ENCODE data around the gene SLIT1. TPM values are rescaled to one million over a fixed set of nuclear protein-coding genes. Genes with fewer than 3 reads are reported as not detected.
"Not testable (repeated sequence)": the region's sequence is repeated elsewhere in the genome, so short reads cannot be mapped to it uniquely, and the experiment has no call there.

The SLIT1 gene
- total RNA-seq, 1 donor from 2014 or later: under 0.01 TPM

DNA sequence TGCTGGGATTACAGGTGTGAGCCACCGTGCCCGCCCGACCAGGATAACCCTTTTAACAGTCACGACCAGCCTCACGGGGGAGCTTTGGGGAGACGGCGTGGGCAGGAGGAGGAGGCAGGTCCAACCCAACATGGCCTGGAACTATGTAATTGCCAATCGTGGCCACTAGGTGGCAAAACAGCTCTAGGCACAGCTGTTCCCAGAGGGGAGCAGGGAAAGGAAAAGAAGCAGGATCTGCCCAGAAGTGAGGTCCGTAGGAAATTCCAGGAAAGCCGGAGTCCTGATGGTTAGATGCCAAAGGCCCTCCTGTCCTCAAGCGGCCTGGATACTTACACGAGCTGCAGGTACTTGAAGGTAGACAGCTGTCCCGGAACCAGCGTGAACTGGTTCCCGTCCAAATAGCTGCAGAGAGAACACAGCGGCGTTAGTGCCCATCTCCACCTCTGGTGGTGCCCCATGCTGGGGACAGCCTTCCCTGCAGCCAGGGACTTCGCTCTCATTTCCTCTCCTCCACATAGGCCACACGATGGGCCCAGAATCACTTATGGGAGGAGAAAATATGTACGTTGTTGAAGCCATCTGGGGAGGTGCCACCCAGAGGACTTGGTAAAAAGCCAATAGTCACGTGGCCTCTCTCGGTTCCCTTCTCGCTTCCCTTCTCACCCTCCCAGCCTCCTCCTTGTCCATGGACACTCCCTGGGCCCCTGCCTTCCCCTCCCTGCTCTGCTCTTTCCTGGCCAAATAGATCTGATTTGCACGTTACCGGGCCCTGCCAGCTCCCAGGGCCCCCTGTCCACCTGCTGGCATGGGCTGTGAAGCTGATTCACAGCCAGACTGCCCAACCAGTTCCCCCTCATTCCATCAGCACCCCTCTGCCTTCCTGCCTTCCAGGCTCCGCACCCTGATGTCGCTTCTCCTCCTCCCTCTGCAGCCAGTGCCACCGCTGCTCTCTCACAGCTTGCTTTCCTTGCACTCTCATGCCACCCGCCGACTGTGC is 148.1 kb downstream of the SLIT1 start:
- Histone ChIP-seq H3K9me3 (ENCODE audit: control insufficient read depth in 3 of 3, low read length in 3 of 3) (no peaks in the 10 kb centered on the region), H3K36me3 (ENCODE audit: control insufficient read depth in 3 of 3, insufficient read depth in 3 of 3, low read length in 3 of 3) (no peaks in the 10 kb centered on the region), H3K9ac (ENCODE audit: low read depth in 1 of 3, low read length in 3 of 3) (peak overlapping the region; percentile 14 to 79 (median 34)), H3K4me1 (ENCODE audit: control insufficient read depth in 3 of 3, insufficient read depth in 3 of 3, low read length in 3 of 3) (peaks cover 9 to 14% (median 10%) of the 10 kb centered on the region in 3 donors), H3K27me3 (ENCODE audit: control insufficient read depth in 3 of 3, insufficient read depth in 3 of 3, low read length in 3 of 3) (no peaks in the 10 kb centered on the region), H3K27ac (ENCODE audit: low read depth, low read length) (no peak overlapping the region), H3K4me3 (ENCODE audit: low read length in 3 of 3) (peak overlapping the region; percentile 62 to 81 (median 63))

DNA sequence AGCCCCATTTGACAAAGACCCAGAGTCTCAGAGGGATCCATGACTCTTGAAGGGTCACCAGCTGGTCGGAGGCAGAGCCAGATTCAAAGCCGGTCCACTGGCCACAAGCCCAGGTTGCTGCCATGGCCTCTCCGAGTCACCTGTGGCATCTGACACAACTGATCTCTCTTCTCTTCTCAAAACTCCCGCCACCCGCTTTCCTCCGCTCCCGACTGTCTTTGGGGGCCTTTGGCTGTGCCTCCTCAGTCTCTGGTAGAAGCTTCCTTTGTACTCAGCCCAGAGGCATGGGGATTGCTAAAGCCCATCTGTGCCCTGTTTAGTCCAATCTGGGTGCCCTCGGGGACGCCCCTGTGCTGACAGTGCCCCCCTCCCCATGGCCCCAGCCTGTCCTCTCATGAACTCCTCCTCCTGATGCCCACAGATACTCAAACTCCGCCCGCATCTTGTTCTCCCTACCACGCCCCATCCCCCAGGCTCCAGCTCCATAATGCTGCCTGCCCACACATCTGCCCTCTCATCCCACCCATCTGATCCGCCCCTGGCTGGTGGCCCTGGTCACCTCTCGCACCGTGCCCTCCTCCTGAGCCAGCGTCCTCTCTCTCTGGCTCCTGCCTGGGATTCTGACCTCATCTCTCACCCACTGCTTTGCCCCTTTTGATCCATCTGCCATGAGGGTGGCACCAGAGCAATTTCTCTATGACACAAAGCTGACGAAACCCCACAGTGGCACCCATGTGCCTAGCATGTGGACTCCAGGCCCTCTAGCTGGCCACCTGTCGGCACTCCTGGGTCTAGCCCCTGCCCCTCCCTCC is 150.6 kb downstream of the SLIT1 start:
- no peak overlapping the region for H3K9ac ChIP-seq (ENCODE audit: low read depth in 1 of 3, low read length in 3 of 3)
- H3K36me3 ChIP-seq (ENCODE audit: control insufficient read depth in 3 of 3, insufficient read depth in 3 of 3, low read length in 3 of 3): no peaks in the 10 kb centered on the region
- peaks cover 9 to 14% (median 10%) of the 10 kb centered on the region in 3 donors for H3K4me1 ChIP-seq (ENCODE audit: control insufficient read depth in 3 of 3, insufficient read depth in 3 of 3, low read length in 3 of 3)
- no peak overlapping the region for H3K27ac ChIP-seq (ENCODE audit: low read depth, low read length)
- H3K9me3 ChIP-seq (ENCODE audit: control insufficient read depth in 3 of 3, low read length in 3 of 3): no peaks in the 10 kb centered on the region
- no peak overlapping the region for H3K4me3 ChIP-seq (ENCODE audit: low read length in 3 of 3)
- no peaks in the 10 kb centered on the region for H3K27me3 ChIP-seq (ENCODE audit: control insufficient read depth in 3 of 3, insufficient read depth in 3 of 3, low read length in 3 of 3)

- H3K9me3 ChIP-seq (ENCODE audit: control insufficient read depth in 3 of 3, low read length in 3 of 3): no peaks in the 10 kb centered on the region
- H3K27ac ChIP-seq (ENCODE audit: low read depth, low read length): no peak overlapping the region
- H3K27me3 ChIP-seq (ENCODE audit: control insufficient read depth in 3 of 3, insufficient read depth in 3 of 3, low read length in 3 of 3): no peaks in the 10 kb centered on the region
- no peak overlapping the region for H3K9ac ChIP-seq (ENCODE audit: low read depth in 1 of 3, low read length in 3 of 3)
- peaks cover 9 to 14% (median 10%) of the 10 kb centered on the region in 3 donors for H3K4me1 ChIP-seq (ENCODE audit: control insufficient read depth in 3 of 3, insufficient read depth in 3 of 3, low read length in 3 of 3)
- H3K36me3 ChIP-seq (ENCODE audit: control insufficient read depth in 3 of 3, insufficient read depth in 3 of 3, low read length in 3 of 3): no peaks in the 10 kb centered on the region
- no peak overlapping the region for H3K4me3 ChIP-seq (ENCODE audit: low read length in 3 of 3)
Measured at GRCh38 chr10:97034301-97034700, 151.5 kb downstream of the SLIT1 start.

DNA sequence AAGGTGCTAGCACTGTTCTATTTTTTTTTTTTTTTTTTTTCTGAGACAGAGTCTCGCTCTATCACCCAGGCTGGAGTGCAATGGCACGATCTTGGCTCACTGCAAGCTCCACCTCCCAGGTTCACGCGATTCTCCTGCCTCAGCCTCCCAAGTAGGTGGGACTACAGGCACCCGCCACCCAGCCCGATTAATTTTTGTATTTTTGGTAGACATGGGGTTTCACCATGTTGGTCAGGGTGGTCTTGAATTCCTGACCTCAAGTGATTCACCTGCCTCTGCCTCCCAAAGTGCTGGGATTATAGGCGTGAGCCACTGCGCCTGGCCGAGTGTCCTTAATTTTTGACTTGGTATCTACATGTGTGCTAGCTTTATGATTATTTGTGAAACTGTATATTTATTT is 151.9 kb downstream of the SLIT1 start:
- peaks cover 9 to 14% (median 10%) of the 10 kb centered on the region in 3 donors for H3K4me1 ChIP-seq (ENCODE audit: control insufficient read depth in 3 of 3, insufficient read depth in 3 of 3, low read length in 3 of 3)
- not testable (repeated sequence) for H3K9me3 ChIP-seq (ENCODE audit: control insufficient read depth in 3 of 3, low read length in 3 of 3); H3K36me3 ChIP-seq (ENCODE audit: control insufficient read depth in 3 of 3, insufficient read depth in 3 of 3, low read length in 3 of 3); H3K27ac ChIP-seq (ENCODE audit: low read depth, low read length); H3K9ac ChIP-seq (ENCODE audit: low read depth in 1 of 3, low read length in 3 of 3); H3K27me3 ChIP-seq (ENCODE audit: control insufficient read depth in 3 of 3, insufficient read depth in 3 of 3, low read length in 3 of 3); H3K4me3 ChIP-seq (ENCODE audit: low read length in 3 of 3)

- no peak overlapping the region for H3K27ac ChIP-seq (ENCODE audit: low read depth, low read length)
- H3K9ac ChIP-seq (ENCODE audit: low read depth in 1 of 3, low read length in 3 of 3): peak overlapping the region in 2 of 3 donors; percentile 2 to 43
- no peaks in the 10 kb centered on the region for H3K36me3 ChIP-seq (ENCODE audit: control insufficient read depth in 3 of 3, insufficient read depth in 3 of 3, low read length in 3 of 3)
- H3K4me3 ChIP-seq (ENCODE audit: low read length in 3 of 3): no peak overlapping the region
- H3K27me3 ChIP-seq (ENCODE audit: control insufficient read depth in 3 of 3, insufficient read depth in 3 of 3, low read length in 3 of 3): no peaks in the 10 kb centered on the region
- H3K9me3 ChIP-seq (ENCODE audit: control insufficient read depth in 3 of 3, low read length in 3 of 3): no peaks in the 10 kb centered on the region
- H3K4me1 ChIP-seq (ENCODE audit: control insufficient read depth in 3 of 3, insufficient read depth in 3 of 3, low read length in 3 of 3): peaks cover 2 to 7% (median 3%) of the 10 kb centered on the region in 3 donors
Measured at GRCh38 chr10:97032624-97033023, 153.1 kb downstream of the SLIT1 start.

DNA sequence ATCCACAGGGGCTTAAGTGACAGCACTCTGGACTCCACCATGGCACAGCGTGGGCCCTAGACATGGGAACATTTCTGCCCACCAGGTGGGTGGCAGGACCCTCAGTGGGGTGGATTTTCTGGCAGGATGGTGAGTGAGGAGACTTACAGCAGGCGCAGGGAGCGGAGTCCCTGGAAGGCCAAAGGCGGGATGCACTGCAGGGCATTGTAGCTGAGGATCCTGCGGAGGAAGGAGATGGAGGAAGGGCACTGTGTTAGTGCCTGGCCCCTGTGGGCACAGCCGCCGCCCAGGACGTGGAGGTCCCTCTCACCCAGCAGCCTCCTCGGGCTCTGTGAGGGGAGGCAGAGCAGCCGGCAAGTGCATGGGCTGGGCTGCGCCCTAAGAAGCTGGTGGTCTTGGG is 154.3 kb downstream of the SLIT1 start:
- no peak overlapping the region for H3K27ac ChIP-seq (ENCODE audit: low read depth, low read length)
- H3K4me1 ChIP-seq (ENCODE audit: control insufficient read depth in 3 of 3, insufficient read depth in 3 of 3, low read length in 3 of 3): peaks cover 0 to 5% (median 0%) of the 10 kb centered on the region in 3 donors
- no peak overlapping the region for H3K4me3 ChIP-seq (ENCODE audit: low read length in 3 of 3)
- H3K9me3 ChIP-seq (ENCODE audit: control insufficient read depth in 3 of 3, low read length in 3 of 3): no peaks in the 10 kb centered on the region
- H3K36me3 ChIP-seq (ENCODE audit: control insufficient read depth in 3 of 3, insufficient read depth in 3 of 3, low read length in 3 of 3): no peaks in the 10 kb centered on the region
- H3K9ac ChIP-seq (ENCODE audit: low read depth in 1 of 3, low read length in 3 of 3): no peak overlapping the region
- no peaks in the 10 kb centered on the region for H3K27me3 ChIP-seq (ENCODE audit: control insufficient read depth in 3 of 3, insufficient read depth in 3 of 3, low read length in 3 of 3)

DNA sequence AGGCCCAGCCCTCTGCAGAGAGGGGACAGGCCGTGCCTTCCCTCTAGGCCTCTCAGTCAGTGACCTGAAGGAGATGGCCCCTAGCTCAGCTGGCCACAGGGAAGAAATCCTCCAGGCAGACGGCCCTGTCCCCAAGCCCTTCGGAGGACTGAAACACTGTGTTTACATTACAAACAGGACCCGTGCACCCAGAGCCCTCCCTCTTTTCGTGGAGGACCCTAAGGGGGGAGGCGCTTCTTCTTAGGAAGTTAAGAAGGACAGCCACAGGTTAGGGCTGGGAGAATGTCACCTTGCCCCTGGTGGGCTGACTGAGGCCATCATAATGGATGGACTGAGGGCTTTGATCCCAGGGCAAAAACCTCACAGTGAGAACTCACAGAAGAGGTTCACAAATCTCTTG is 154.9 kb downstream of the SLIT1 start:
- no peaks in the 10 kb centered on the region for H3K9me3 ChIP-seq (ENCODE audit: control insufficient read depth in 3 of 3, low read length in 3 of 3)
- H3K36me3 ChIP-seq (ENCODE audit: control insufficient read depth in 3 of 3, insufficient read depth in 3 of 3, low read length in 3 of 3): no peaks in the 10 kb centered on the region
- no peak overlapping the region for H3K27ac ChIP-seq (ENCODE audit: low read depth, low read length)
- no peak overlapping the region for H3K4me3 ChIP-seq (ENCODE audit: low read length in 3 of 3)
- no peaks in the 10 kb centered on the region for H3K27me3 ChIP-seq (ENCODE audit: control insufficient read depth in 3 of 3, insufficient read depth in 3 of 3, low read length in 3 of 3)
- no peak overlapping the region for H3K9ac ChIP-seq (ENCODE audit: low read depth in 1 of 3, low read length in 3 of 3)
- peaks cover 0 to 6% (median 0%) of the 10 kb centered on the region in 3 donors for H3K4me1 ChIP-seq (ENCODE audit: control insufficient read depth in 3 of 3, insufficient read depth in 3 of 3, low read length in 3 of 3)

DNA sequence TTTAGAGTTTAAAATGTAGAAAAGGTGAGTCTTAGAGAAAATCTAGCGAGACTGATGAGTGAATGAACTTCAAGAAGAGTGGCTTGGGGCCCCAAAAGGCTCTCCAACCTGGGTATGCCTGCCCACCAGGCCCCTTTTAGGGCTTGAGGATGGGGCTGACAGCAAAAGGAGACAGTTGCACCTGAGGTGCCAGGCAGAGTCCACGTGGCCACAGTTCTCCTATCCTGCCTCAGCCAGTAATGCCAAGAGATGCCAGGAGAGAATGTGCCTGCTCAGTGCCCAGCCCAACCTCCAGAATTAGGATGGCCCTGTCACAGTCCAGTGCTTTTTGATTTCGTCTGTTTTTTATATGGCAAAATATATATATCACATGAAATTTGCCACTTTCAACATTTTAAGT is 156.5 kb downstream of the SLIT1 start:
- H3K9me3 ChIP-seq (ENCODE audit: control insufficient read depth in 3 of 3, low read length in 3 of 3): no peaks in the 10 kb centered on the region
- H3K4me1 ChIP-seq (ENCODE audit: control insufficient read depth in 3 of 3, insufficient read depth in 3 of 3, low read length in 3 of 3): peaks cover 10 to 17% (median 12%) of the 10 kb centered on the region in 3 donors
- H3K27ac ChIP-seq (ENCODE audit: low read depth, low read length): no peak overlapping the region
- H3K27me3 ChIP-seq (ENCODE audit: control insufficient read depth in 3 of 3, insufficient read depth in 3 of 3, low read length in 3 of 3): no peaks in the 10 kb centered on the region
- H3K4me3 ChIP-seq (ENCODE audit: low read length in 3 of 3): no peak overlapping the region
- H3K9ac ChIP-seq (ENCODE audit: low read depth in 1 of 3, low read length in 3 of 3): no peak overlapping the region
- H3K36me3 ChIP-seq (ENCODE audit: control insufficient read depth in 3 of 3, insufficient read depth in 3 of 3, low read length in 3 of 3): no peaks in the 10 kb centered on the region

DNA sequence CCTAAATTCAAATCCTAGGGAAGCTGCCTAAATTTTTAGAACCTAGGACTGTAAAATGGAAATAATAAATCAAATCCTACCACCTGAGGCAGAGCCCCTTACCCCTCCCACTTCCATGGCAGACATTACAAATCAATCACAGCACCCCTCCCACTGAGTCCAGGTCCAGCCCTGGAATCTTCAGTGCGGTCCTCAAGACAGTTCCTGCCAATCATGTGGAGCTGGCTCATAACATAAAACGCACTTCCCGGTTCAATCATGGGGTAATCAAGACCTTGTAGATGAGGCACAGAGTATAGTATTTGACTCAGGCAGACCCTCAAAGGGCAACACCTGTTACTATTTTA is 157.0 kb downstream of the SLIT1 start:
- Histone ChIP-seq H3K36me3 (ENCODE audit: control insufficient read depth in 3 of 3, insufficient read depth in 3 of 3, low read length in 3 of 3) (no peaks in the 10 kb centered on the region), H3K4me3 (ENCODE audit: low read length in 3 of 3) (no peak overlapping the region), H3K27ac (ENCODE audit: low read depth, low read length) (no peak overlapping the region), H3K27me3 (ENCODE audit: control insufficient read depth in 3 of 3, insufficient read depth in 3 of 3, low read length in 3 of 3) (no peaks in the 10 kb centered on the region), H3K4me1 (ENCODE audit: control insufficient read depth in 3 of 3, insufficient read depth in 3 of 3, low read length in 3 of 3) (peaks cover 12 to 22% (median 17%) of the 10 kb centered on the region in 3 donors), H3K9me3 (ENCODE audit: control insufficient read depth in 3 of 3, low read length in 3 of 3) (no peaks in the 10 kb centered on the region), H3K9ac (ENCODE audit: low read depth in 1 of 3, low read length in 3 of 3) (no peak overlapping the region)

All from skeletal muscle tissue (tissue), 4 donors.